SK-N-SH (cell line): ENCODE measurements around the gene PTPRB. TPM values are rescaled to one million over a fixed set of nuclear protein-coding genes. Genes with fewer than 3 reads are reported as not detected.

Experiments used
- CTCF ChIA-PET: fragments of 300-600, 350-600 bp; formaldehyde crosslinking; extraction: SDS; loops from one replicate; lab custom pipeline; 2021; lab: Yijun Ruan, JAX
- POLR2A ChIA-PET: fragments of 350-600 bp; sonication (Branson Sonifier 250); formaldehyde crosslinking; extraction: SDS; loops from one replicate; lab custom pipeline; 2020; ENCODE audit warnings: antibody characterized with exemption, inconsistent platforms; lab: Yijun Ruan, JAX
- DNase-seq: peaks from one replicate; pipeline ENCODE4 v3.0.0; 2012
- H2AFZ ChIP-seq: fragments of 200-600 bp; sonication (generic); 2 replicates; pipeline ENCODE4 v1.8.1; 2016; ENCODE audit warnings: antibody characterized with exemption, mild to moderate bottlenecking, low read depth
- H3F3A ChIP-seq: fragments of 200-600 bp; sonication (generic); replicated peaks from 2 replicates; pipeline ENCODE3; 2016; ENCODE audit warnings: antibody characterized with exemption, mild to moderate bottlenecking; ENCODE audit not compliant: insufficient read depth
- H3K27ac ChIP-seq, 2 experiments: fragments of 200-500 bp in 1 of 2; fragments of 200-600 bp in 1 of 2; sonication (Bioruptor generic) in 1 of 2; sonication (generic), shearing (Covaris generic) in 1 of 2; 2 replicates each; pipeline versions ENCODE4 v1.5.1 to v1.6.1; 2014 to 2016; ENCODE audit warnings: low read depth in 2 of 2, inconsistent platforms in 1 of 2, low read length in 1 of 2, mild to moderate bottlenecking in 1 of 2, mixed read lengths in 1 of 2
- H3K27me3 ChIP-seq: fragments of 200-600 bp; sonication (generic), shearing (Covaris generic); 2 replicates; pipeline ENCODE4 v1.6.1; 2016; ENCODE audit warnings: mixed run types; ENCODE audit not compliant: insufficient read depth
- H3K36me3 ChIP-seq, 2 experiments: fragments of 200-500 bp in 1 of 2; fragments of 200-600 bp in 1 of 2; sonication (Bioruptor generic) in 1 of 2; sonication (generic) in 1 of 2; replicated peaks in 1 of 2; 2 replicates each; pipeline versions ENCODE3 to v1.5.1; 2014 to 2016; ENCODE audit warnings: low read length in 1 of 2, mild to moderate bottlenecking in 1 of 2; ENCODE audit not compliant: insufficient read depth in 2 of 2, control insufficient read depth in 1 of 2
- H3K4me1 ChIP-seq, 2 experiments: fragments of 200-500 bp in 1 of 2; fragments of 200-600 bp in 1 of 2; sonication (Bioruptor generic) in 1 of 2; sonication (generic), shearing (Covaris generic) in 1 of 2; 2 replicates each; pipeline versions ENCODE4 v1.5.1 to v1.6.1; 2014 to 2016; ENCODE audit warnings: low read depth in 1 of 2, low read length in 1 of 2, mixed run types in 1 of 2; ENCODE audit not compliant: insufficient read depth in 2 of 2, control insufficient read depth in 1 of 2
- H3K4me2 ChIP-seq: fragments of 200-600 bp; sonication (generic), shearing (Covaris generic); 2 replicates; pipeline ENCODE4 v1.6.1; 2017; ENCODE audit warnings: mixed run types
- H3K4me3 ChIP-seq, 2 experiments: fragments of 200-500 bp in 1 of 2; fragments of 200-600 bp in 1 of 2; sonication (Bioruptor generic) in 1 of 2; sonication (generic), shearing (Covaris generic) in 1 of 2; 2 replicates each; pipeline versions ENCODE4 v1.5.1 to v1.8.1; 2014 to 2016; ENCODE audit warnings: low read depth in 2 of 2, inconsistent platforms in 1 of 2, low read length in 1 of 2, mild to moderate bottlenecking in 1 of 2, mixed read lengths in 1 of 2, moderate library complexity in 1 of 2
- H3K79me2 ChIP-seq: fragments of 200-600 bp; sonication (generic); 2 replicates; pipeline ENCODE4 v1.8.1; 2017; ENCODE audit warnings: mild to moderate bottlenecking; ENCODE audit not compliant: insufficient read depth
- H3K9ac ChIP-seq: fragments of 200-600 bp; sonication (generic); 2 replicates; pipeline ENCODE4 v1.6.1; 2017; ENCODE audit warnings: mixed run types
- H3K9me2 ChIP-seq: fragments of 200-600 bp; sonication (generic); 2 replicates; pipeline ENCODE4 v1.6.1; 2017; ENCODE audit warnings: mixed run types
- H3K9me3 ChIP-seq: fragments of 200-600 bp; sonication (generic); 2 replicates; pipeline ENCODE4 v1.6.1; 2017; ENCODE audit warnings: mixed run types, mild to moderate bottlenecking, moderate library complexity
- H4K20me1 ChIP-seq: fragments of 200-600 bp; sonication (generic); 2 replicates; pipeline ENCODE4 v1.6.1; 2017; ENCODE audit warnings: mild to moderate bottlenecking, mixed run types; ENCODE audit not compliant: insufficient read depth
- CHD2 ChIP-seq: fragments of 150-350 bp; IDR thresholded peaks from 2 replicates; pipeline ENCODE4 v1.6.1; 2018; ENCODE audit warnings: low read length; ENCODE audit not compliant: partially characterized antibody
- ELF1 ChIP-seq: IDR thresholded peaks from 2 replicates; pipeline ENCODE4 v1.4.0; 2012
- EZH2phosphoT487 ChIP-seq: fragments of 200-600 bp; sonication (generic); IDR thresholded peaks from 2 replicates; pipeline ENCODE4 v1.6.1; 2017; ENCODE audit warnings: low read depth, mixed run types, mild to moderate bottlenecking, antibody characterized with exemption, moderate library complexity, borderline replicate concordance
- FOSL2 ChIP-seq: IDR thresholded peaks from 2 replicates; pipeline ENCODE4 v1.4.0; 2012; ENCODE audit warnings: low read depth, mild to moderate bottlenecking, moderate library complexity, borderline replicate concordance
- FOXJ3 ChIP-seq: sonication (generic); formaldehyde crosslinking; IDR thresholded peaks from 2 replicates; pipeline ENCODE4 v1.5.1; 2020; ENCODE audit warnings: mild to moderate bottlenecking, missing genetic modification reagents
- FOXM1 ChIP-seq: IDR thresholded peaks from 2 replicates; pipeline ENCODE4 v1.4.0; 2012; ENCODE audit warnings: low read depth, mild to moderate bottlenecking
- GATA2 ChIP-seq: sonication (generic); formaldehyde crosslinking; IDR thresholded peaks from 2 replicates; pipeline ENCODE4 v1.5.0; 2020; ENCODE audit warnings: mild to moderate bottlenecking, missing genetic modification reagents
- JUND ChIP-seq: IDR thresholded peaks from 2 replicates; pipeline ENCODE4 v1.4.0; 2012
- MEF2A ChIP-seq: IDR thresholded peaks from 2 replicates; pipeline ENCODE4 v1.4.0; 2012; ENCODE audit warnings: low read depth, borderline replicate concordance
- NFIC ChIP-seq: IDR thresholded peaks from 2 replicates; pipeline ENCODE4 v1.4.0; 2012; ENCODE audit warnings: borderline replicate concordance
- PBX3 ChIP-seq: IDR thresholded peaks from 2 replicates; pipeline ENCODE4; 2012
- RCOR1 ChIP-seq: fragments of 150-350 bp; IDR thresholded peaks from 2 replicates; pipeline ENCODE4 v1.6.1; 2017; ENCODE audit warnings: antibody characterized with exemption, low read length
- RFX5 ChIP-seq: IDR thresholded peaks from 2 replicates; pipeline ENCODE4 v1.6.1; 2012; ENCODE audit warnings: mild to moderate bottlenecking, improper control_type of control experiment, low read length
- RXRA ChIP-seq: IDR thresholded peaks from 2 replicates; pipeline ENCODE4 v1.4.0; 2012; ENCODE audit warnings: low read depth, mild to moderate bottlenecking, borderline replicate concordance
- SMC3 ChIP-seq: IDR thresholded peaks from 2 replicates; pipeline ENCODE4 v1.6.1; 2012; ENCODE audit warnings: low read depth, low read length, improper control_type of control experiment
- TCF12 ChIP-seq: IDR thresholded peaks from 2 replicates; pipeline ENCODE4 v1.4.0; 2012
- TEAD4 ChIP-seq: IDR thresholded peaks from 2 replicates; pipeline ENCODE4 v1.4.0; 2012; ENCODE audit warnings: mild to moderate bottlenecking, borderline replicate concordance; ENCODE audit not compliant: insufficient read depth
- YY1 ChIP-seq: IDR thresholded peaks from 2 replicates; pipeline ENCODE4 v1.4.0; 2012; ENCODE audit warnings: low read depth, mild to moderate bottlenecking
- WGBS: methylation state at CpG from one replicate; pipeline ENCODE4 v1.1.6; 2017; ENCODE audit warnings: low lambda C conversion rate; 5-methylcytosine and 5-hydroxymethylcytosine counted together
- polyA plus RNA-seq, 3 experiments: library from polyadenylated mRNA; depleted of rRNA; stranded (reverse); fragments of >200 nt; gene quantifications; 2 replicates each; pipeline ENCODE4 v1.2.3, GENCODE V29; 2012
- TF ChIP-seq, protein P1 (sequence below): IDR thresholded peaks from 2 replicates; pipeline ENCODE4 v1.4.0; 2012; ENCODE audit warnings: low read depth
- TF ChIP-seq, protein P2 (sequence below): IDR thresholded peaks from 2 replicates; pipeline ENCODE4 v1.6.1; 2012; ENCODE audit warnings: mild to moderate bottlenecking, low read depth, low read length, moderate library complexity
- TF ChIP-seq, protein P3 (sequence below): fragments of 150-350 bp; IDR thresholded peaks from 2 replicates; pipeline ENCODE4 v1.6.1; 2016; ENCODE audit warnings: mild to moderate bottlenecking, low read depth, low read length
- TF ChIP-seq, protein P4 (sequence below): fragments of 150-350 bp; IDR thresholded peaks from 2 replicates; pipeline ENCODE4 v1.6.1; 2017; ENCODE audit warnings: antibody characterized with exemption, low read length, low read depth, borderline replicate concordance

PTPRB gene
- polyA plus RNA-seq, 1 of the 3 experiments (the other 2 are of a cell fraction) = 1.1 TPM

DNA sequence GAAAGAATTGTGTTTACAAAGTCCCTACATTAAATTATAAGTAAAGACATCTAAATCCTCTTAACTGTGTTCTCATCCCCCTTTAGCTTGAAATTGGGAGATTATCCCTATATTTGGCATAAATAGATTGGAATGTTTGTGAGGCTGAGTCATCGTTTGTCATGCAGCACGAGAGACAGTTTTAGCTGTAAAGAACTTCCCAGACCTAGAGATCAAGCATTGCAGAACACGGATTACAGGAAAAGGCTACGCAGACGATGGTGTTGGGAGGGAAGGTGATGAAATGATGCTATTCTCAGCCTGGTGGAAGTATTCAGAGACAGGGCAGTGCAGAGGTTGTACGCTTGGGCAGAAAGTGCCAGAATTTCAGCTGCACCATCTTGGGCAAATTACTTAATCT is 93.8 kb downstream of the PTPRB start:
- H3K9me3 ChIP-seq = no peaks in the 10 kb centered on the region
- no peaks in the 10 kb centered on the region for H3K9me2 ChIP-seq
- H3K27ac ChIP-seq = peak overlapping the region; percentile 36 to 67; a peak in 3 of 4 replicates
- H4K20me1 ChIP-seq = no peaks in the 10 kb centered on the region
- no peaks in the 10 kb centered on the region for H3K36me3 ChIP-seq
- peaks cover 0 to 13% of the 10 kb centered on the region in 2 experiments; a peak in 2 of 4 replicates for H3K4me1 ChIP-seq
- ChIA-PET CTCF (no interaction called here), POLR2A (no interaction called here)
- WGBS = 15% methylated on average over 6 of the region's 6 CpGs
- TF ChIP-seq, protein P1, sequence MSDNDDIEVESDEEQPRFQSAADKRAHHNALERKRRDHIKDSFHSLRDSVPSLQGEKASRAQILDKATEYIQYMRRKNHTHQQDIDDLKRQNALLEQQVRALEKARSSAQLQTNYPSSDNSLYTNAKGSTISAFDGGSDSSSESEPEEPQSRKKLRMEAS = peak; percentile 10; the same call in 1 of the 2 replicates
- no peak for TF ChIP-seq GATA2 (CRISPR knock-in tag)
- TF ChIP-seq NFIC = no peak
- TF ChIP-seq JUND = peak; percentile 74
- TF ChIP-seq FOSL2 = peak; percentile 90
- peak; percentile 39 for TF ChIP-seq PBX3
- TF ChIP-seq, protein P2, sequence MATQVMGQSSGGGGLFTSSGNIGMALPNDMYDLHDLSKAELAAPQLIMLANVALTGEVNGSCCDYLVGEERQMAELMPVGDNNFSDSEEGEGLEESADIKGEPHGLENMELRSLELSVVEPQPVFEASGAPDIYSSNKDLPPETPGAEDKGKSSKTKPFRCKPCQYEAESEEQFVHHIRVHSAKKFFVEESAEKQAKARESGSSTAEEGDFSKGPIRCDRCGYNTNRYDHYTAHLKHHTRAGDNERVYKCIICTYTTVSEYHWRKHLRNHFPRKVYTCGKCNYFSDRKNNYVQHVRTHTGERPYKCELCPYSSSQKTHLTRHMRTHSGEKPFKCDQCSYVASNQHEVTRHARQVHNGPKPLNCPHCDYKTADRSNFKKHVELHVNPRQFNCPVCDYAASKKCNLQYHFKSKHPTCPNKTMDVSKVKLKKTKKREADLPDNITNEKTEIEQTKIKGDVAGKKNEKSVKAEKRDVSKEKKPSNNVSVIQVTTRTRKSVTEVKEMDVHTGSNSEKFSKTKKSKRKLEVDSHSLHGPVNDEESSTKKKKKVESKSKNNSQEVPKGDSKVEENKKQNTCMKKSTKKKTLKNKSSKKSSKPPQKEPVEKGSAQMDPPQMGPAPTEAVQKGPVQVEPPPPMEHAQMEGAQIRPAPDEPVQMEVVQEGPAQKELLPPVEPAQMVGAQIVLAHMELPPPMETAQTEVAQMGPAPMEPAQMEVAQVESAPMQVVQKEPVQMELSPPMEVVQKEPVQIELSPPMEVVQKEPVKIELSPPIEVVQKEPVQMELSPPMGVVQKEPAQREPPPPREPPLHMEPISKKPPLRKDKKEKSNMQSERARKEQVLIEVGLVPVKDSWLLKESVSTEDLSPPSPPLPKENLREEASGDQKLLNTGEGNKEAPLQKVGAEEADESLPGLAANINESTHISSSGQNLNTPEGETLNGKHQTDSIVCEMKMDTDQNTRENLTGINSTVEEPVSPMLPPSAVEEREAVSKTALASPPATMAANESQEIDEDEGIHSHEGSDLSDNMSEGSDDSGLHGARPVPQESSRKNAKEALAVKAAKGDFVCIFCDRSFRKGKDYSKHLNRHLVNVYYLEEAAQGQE = no peak
- TF ChIP-seq TEAD4 = 0 out of 2 replicates have a peak, but pooled peaks have one; percentile 35
- TF ChIP-seq FOXM1 = no peak
- peak; percentile 58; the same call in 1 of the 2 replicates for TF ChIP-seq MEF2A
- peak overlapping the region; percentile 36 for H3K4me2 ChIP-seq
- H3K79me2 ChIP-seq = no peaks in the 10 kb centered on the region
- H3K9ac ChIP-seq = no peak overlapping the region; the same call in 1 of the 2 replicates
- H3K4me3 ChIP-seq = no peak overlapping the region
- H3K27me3 ChIP-seq = no peaks in the 10 kb centered on the region
- H2AFZ ChIP-seq = peak overlapping the region; percentile 60; the same call in 1 of the 2 replicates
- no peak for DNase-seq
- H3F3A ChIP-seq = peaks cover 3% of the 10 kb centered on the region

DNA sequence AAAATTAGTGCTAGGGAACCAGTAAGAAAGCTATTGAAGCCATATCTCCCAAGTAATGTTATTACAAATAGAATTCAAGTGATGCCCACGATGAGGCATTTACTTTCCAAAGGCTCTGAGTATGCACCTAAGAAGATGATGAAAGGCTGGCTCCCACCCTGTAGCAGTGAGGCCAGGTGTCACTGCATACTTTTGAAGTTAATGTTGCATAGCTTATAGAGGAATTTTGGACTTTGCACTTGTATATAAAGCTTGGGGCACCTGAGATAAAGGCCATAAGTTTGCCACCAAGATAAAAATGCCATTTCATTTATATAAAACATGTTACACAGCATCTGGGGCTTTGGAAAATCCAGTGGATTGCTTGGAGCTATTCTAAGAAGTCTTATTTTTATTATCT is 96.2 kb downstream of the PTPRB start:
- Histone ChIP-seq H3K27me3 (no peaks in the 10 kb centered on the region), H4K20me1 (no peaks in the 10 kb centered on the region), H3K9me3 (no peaks in the 10 kb centered on the region), H3K36me3 (peaks cover 0 to 2% of the 10 kb centered on the region in 2 experiments), H3K4me1 (peaks cover 0 to 13% of the 10 kb centered on the region in 2 experiments; a peak in 2 of 4 replicates), H3K9me2 (no peaks in the 10 kb centered on the region), H3K4me2 (no peak overlapping the region), H3K79me2 (no peaks in the 10 kb centered on the region), H3K4me3 (no peak overlapping the region), H3K27ac (no peak overlapping the region), H3F3A (peaks cover 3% of the 10 kb centered on the region), H3K9ac (no peak overlapping the region), H2AFZ (no peak overlapping the region)
- ChIA-PET CTCF (interaction anchor here (1.4 kb wide), 1 partner anchor 661 kb away, joined by 6 read pairs; no protein-coding TSS in a partner anchor), POLR2A (no interaction called here)
- no peak for DNase-seq
- WGBS = 44% methylated on average over 1 of the region's 1 CpG
- no peak for TF ChIP-seq CHD2
- no peak for TF ChIP-seq EZH2phosphoT487
- no peak for TF ChIP-seq FOXJ3 (CRISPR knock-in tag)
- no peak for TF ChIP-seq SMC3
- TF ChIP-seq RFX5 = no peak
- no peak for TF ChIP-seq ELF1
- TF ChIP-seq, protein P3, sequence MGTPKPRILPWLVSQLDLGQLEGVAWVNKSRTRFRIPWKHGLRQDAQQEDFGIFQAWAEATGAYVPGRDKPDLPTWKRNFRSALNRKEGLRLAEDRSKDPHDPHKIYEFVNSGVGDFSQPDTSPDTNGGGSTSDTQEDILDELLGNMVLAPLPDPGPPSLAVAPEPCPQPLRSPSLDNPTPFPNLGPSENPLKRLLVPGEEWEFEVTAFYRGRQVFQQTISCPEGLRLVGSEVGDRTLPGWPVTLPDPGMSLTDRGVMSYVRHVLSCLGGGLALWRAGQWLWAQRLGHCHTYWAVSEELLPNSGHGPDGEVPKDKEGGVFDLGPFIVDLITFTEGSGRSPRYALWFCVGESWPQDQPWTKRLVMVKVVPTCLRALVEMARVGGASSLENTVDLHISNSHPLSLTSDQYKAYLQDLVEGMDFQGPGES = no peak
- TF ChIP-seq, protein P1 = no peak
- no peak for TF ChIP-seq GATA2 (CRISPR knock-in tag)
- no peak for TF ChIP-seq TCF12
- no peak for TF ChIP-seq RCOR1
- no peak for TF ChIP-seq RXRA
- TF ChIP-seq, protein P4, sequence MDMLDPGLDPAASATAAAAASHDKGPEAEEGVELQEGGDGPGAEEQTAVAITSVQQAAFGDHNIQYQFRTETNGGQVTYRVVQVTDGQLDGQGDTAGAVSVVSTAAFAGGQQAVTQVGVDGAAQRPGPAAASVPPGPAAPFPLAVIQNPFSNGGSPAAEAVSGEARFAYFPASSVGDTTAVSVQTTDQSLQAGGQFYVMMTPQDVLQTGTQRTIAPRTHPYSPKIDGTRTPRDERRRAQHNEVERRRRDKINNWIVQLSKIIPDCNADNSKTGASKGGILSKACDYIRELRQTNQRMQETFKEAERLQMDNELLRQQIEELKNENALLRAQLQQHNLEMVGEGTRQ = no peak
- TF ChIP-seq YY1 = no peak
